ENCODE measurements around the gene NSD1. TPM values are rescaled to one million over a fixed set of nuclear protein-coding genes. Genes with fewer than 3 reads are reported as not detected.
A peak's percentile ranks its signal among the peaks of the same experiment; 100 is the strongest.

Gene NSD1
- total RNA-seq, 1 experiment from 2014 or later, result 48.9 TPM

- Histone ChIP-seq H3K9ac (ENCODE audit: low read length) (no peak overlapping the region), H4K20me1 (ENCODE audit: low read length) (no peaks in the 10 kb centered on the region), H3K36me3 (ENCODE audit: low read depth, low read length) (no peaks in the 10 kb centered on the region), H3K9me2 (replicated peaks; ENCODE audit: low read length) (no peaks in the 10 kb centered on the region), H3K4me3 (ENCODE audit: low read length) (no peak overlapping the region), H2AFZ (ENCODE audit: low read length) (no peak overlapping the region), H3F3A (ENCODE audit: low read length, unreplicated experiment) (no peaks in the 10 kb centered on the region), H3K9me3 (ENCODE audit: low read length) (no peaks in the 10 kb centered on the region), H3K27me3 (ENCODE audit: low read length) (no peaks in the 10 kb centered on the region), H3K4me1 (ENCODE audit: insufficient read depth, low read length) (no peaks in the 10 kb centered on the region), H3K27ac (ENCODE audit: low read length) (no peak overlapping the region), H3K4me2 (ENCODE audit: low read length) (no peak overlapping the region), H3K79me2 (ENCODE audit: low read length) (no peaks in the 10 kb centered on the region)
- ChIA-PET POLR2A (ENCODE audit: unreplicated experiment) (no interaction called here), CTCF (no interaction called here)
- no peak for DNase-seq
- intact Hi-C loops (cut with micrococcal nuclease), result no loop called here
- no peak for TF ChIP-seq EZH2 (IDR thresholded peaks at IDR 0.05; ENCODE audit: low read length, unreplicated experiment)
- no peak for ATAC-seq
- no TSS peak for BruUV-seq (replicated peaks)
Observed at GRCh38 chr5:177095088-177095669, 38.4 kb upstream of the NSD1 start.

- H2AFZ ChIP-seq (ENCODE audit: low read length), result no peak overlapping the region
- H3K36me3 ChIP-seq (ENCODE audit: low read depth, low read length), result no peaks in the 10 kb centered on the region
- H3K4me3 ChIP-seq (ENCODE audit: low read length), result no peak overlapping the region
- H3K27me3 ChIP-seq (ENCODE audit: low read length), result no peaks in the 10 kb centered on the region
- POLR2A ChIA-PET (ENCODE audit: unreplicated experiment), result no interaction called here
- no TSS peak for BruUV-seq (replicated peaks)
- no peak overlapping the region for H3K9ac ChIP-seq (ENCODE audit: low read length)
- intact Hi-C loops (cut with micrococcal nuclease), result no loop called here
- H3K79me2 ChIP-seq (ENCODE audit: low read length), result no peaks in the 10 kb centered on the region
- no peak overlapping the region for H3K27ac ChIP-seq (ENCODE audit: low read length)
- H3K4me1 ChIP-seq (ENCODE audit: insufficient read depth, low read length), result no peaks in the 10 kb centered on the region; the same call in 1 of the 2 replicates
- DNase-seq (no peak), ATAC-seq (0 out of 2 replicates have a peak, but pooled peaks have one; percentile 14)
- no peaks in the 10 kb centered on the region for H4K20me1 ChIP-seq (ENCODE audit: low read length)
- TF ChIP-seq EZH2phosphoT487 (IDR thresholded peaks at IDR 0.05; ENCODE audit: borderline replicate concordance, low read length) (no peak), EZH2 (IDR thresholded peaks at IDR 0.05; ENCODE audit: low read length, unreplicated experiment) (no peak), CTCF (conservative IDR thresholded peaks at IDR 0.05; ENCODE audit: low read depth, low read length) (no peak)
- CTCF ChIA-PET, result no interaction called here
- no peaks in the 10 kb centered on the region for H3K9me2 ChIP-seq (replicated peaks; ENCODE audit: low read length)
- H3K9me3 ChIP-seq (ENCODE audit: low read length), result no peaks in the 10 kb centered on the region
- H3K4me2 ChIP-seq (ENCODE audit: low read length), result no peak overlapping the region
- no peaks in the 10 kb centered on the region for H3F3A ChIP-seq (ENCODE audit: low read length, unreplicated experiment)
Observed at GRCh38 chr5:177096162-177097015, 37.2 kb upstream of the NSD1 start.

GRCh38 chr5:177097016-177097985 lies 36.3 kb upstream of the NSD1 start:
- BruUV-seq (replicated peaks), result no TSS peak
- H3K27ac ChIP-seq (ENCODE audit: low read length), result no peak overlapping the region
- TF ChIP-seq CTCF (conservative IDR thresholded peaks at IDR 0.05; ENCODE audit: low read depth, low read length) (no peak), EZH2phosphoT487 (IDR thresholded peaks at IDR 0.05; ENCODE audit: borderline replicate concordance, low read length) (no peak), EZH2 (IDR thresholded peaks at IDR 0.05; ENCODE audit: low read length, unreplicated experiment) (no peak)
- no peaks in the 10 kb centered on the region for H4K20me1 ChIP-seq (ENCODE audit: low read length)
- no peak overlapping the region for H2AFZ ChIP-seq (ENCODE audit: low read length)
- H3K4me2 ChIP-seq (ENCODE audit: low read length), result no peak overlapping the region
- H3K4me3 ChIP-seq (ENCODE audit: low read length), result no peak overlapping the region
- H3K9me3 ChIP-seq (ENCODE audit: low read length), result no peaks in the 10 kb centered on the region
- ChIA-PET CTCF (no interaction called here), POLR2A (ENCODE audit: unreplicated experiment) (no interaction called here)
- no peaks in the 10 kb centered on the region for H3K36me3 ChIP-seq (ENCODE audit: low read depth, low read length)
- ATAC-seq (no peak), DNase-seq (no peak)
- H3K79me2 ChIP-seq (ENCODE audit: low read length), result no peaks in the 10 kb centered on the region
- no peak overlapping the region for H3K9ac ChIP-seq (ENCODE audit: low read length)
- intact Hi-C loops (cut with micrococcal nuclease), result no loop called here
- no peaks in the 10 kb centered on the region for H3F3A ChIP-seq (ENCODE audit: low read length, unreplicated experiment)
- no peaks in the 10 kb centered on the region for H3K9me2 ChIP-seq (replicated peaks; ENCODE audit: low read length)
- H3K4me1 ChIP-seq (ENCODE audit: insufficient read depth, low read length), result no peaks in the 10 kb centered on the region; the same call in 1 of the 2 replicates
- no peaks in the 10 kb centered on the region for H3K27me3 ChIP-seq (ENCODE audit: low read length)
